Mesodermal cell (in vitro differentiated cells): ENCODE measurements around the gene PDGFD.

Experiments
- H3K27ac ChIP-seq: 2 replicates; pipeline ENCODE4 v1.7.0; 2013; ENCODE audit warnings: mild to moderate bottlenecking, low read depth, low read length, moderate library complexity; ENCODE audit not compliant: severe bottlenecking
- H3K36me3 ChIP-seq: 2 replicates; pipeline ENCODE4 v1.7.1; 2013; ENCODE audit warnings: mild to moderate bottlenecking, low read length, moderate library complexity; ENCODE audit not compliant: control insufficient read depth, insufficient read depth
- H3K4me1 ChIP-seq: one replicate; pipeline ENCODE4 v1.7.1; 2013; ENCODE audit warnings: mild to moderate bottlenecking, low read length; ENCODE audit not compliant: insufficient read depth, control insufficient read depth, poor library complexity, severe bottlenecking
- H3K4me3 ChIP-seq: 2 replicates; pipeline ENCODE4 v1.7.0; 2013; ENCODE audit warnings: low read length, control low read depth, mild to moderate bottlenecking; ENCODE audit not compliant: insufficient read depth, poor library complexity, severe bottlenecking; ENCODE audit errors: extremely low read depth
- H3K9me3 ChIP-seq: 2 replicates; pipeline ENCODE4 v1.7.1; 2013; ENCODE audit warnings: mild to moderate bottlenecking, low read length, moderate library complexity; ENCODE audit not compliant: control insufficient read depth
- WGBS, 2 experiments: methylation state at CpG; one replicate each; pipeline ENCODE4 v1.1.5; 2013; ENCODE audit warnings: missing lambda C conversion rate in 2 of 2; ENCODE audit not compliant: insufficient coverage in 2 of 2; 5-methylcytosine and 5-hydroxymethylcytosine counted together

PDGFD gene

DNA sequence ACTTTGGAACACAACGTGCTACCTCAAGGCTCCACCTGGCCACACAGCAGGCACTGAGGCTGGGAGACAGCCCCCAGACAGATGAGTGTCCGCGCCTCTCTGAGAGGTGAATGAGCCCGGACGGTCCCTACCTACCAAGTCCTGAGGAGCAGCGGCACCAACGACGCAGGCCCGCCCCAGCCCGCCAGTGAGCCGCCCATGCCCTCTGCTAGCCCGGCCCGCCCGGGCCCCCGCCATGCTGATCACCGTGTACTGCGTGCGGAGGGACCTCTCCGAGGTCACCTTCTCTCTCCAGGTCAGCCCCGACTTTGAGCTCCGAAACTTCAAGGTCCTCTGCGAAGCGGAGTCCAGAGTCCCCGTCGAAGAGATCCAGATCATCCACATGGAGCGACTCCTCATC, 127.4 kb downstream of the PDGFD start, which contains the start of gene DDI1:
Gene DDI1, plus strand, starts transcription at position 53 of the 400 bp plus-strand sequence. Its CDS starts 183 bp downstream, at position 236.
- 95 to 98% methylated on average over 22 to 26 of the region's 26 CpGs for WGBS, 2 experiments
- no peak within 1 kb of the TSS for H3K4me3 ChIP-seq
- no peaks in the 10 kb centered on the region for H3K9me3 ChIP-seq
- H3K4me1 ChIP-seq = no peaks in the 10 kb centered on the region
- H3K27ac ChIP-seq = no peak within 1 kb of the TSS
- H3K36me3 ChIP-seq = no peaks in the 10 kb centered on the region

DNA sequence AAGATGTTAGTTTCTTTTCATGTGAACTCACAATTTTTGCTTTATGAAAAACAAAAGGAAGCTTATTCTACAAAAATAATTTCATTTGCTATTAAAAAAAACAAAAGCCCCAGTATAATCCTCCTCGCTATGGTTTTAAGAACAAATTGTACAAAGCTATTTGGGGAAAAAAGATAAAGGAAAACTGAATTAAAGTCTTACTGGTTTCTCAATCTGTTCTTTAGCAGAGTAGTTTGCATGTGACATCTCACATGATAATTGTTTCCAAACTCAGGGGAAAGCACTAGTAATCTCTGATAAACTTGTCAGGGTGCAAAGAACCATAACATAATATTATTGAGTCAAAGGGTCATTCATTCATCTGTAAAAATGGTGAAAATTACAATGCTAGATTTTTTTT, 130.4 kb downstream of the PDGFD start:
- no peak overlapping the region for H3K27ac ChIP-seq
- WGBS, 2 experiments = no CpG with 5 or more reads among the region's 1 CpG
- no peak overlapping the region for H3K4me3 ChIP-seq
- H3K4me1 ChIP-seq = no peaks in the 10 kb centered on the region
- H3K36me3 ChIP-seq = no peaks in the 10 kb centered on the region
- no peaks in the 10 kb centered on the region for H3K9me3 ChIP-seq

DNA sequence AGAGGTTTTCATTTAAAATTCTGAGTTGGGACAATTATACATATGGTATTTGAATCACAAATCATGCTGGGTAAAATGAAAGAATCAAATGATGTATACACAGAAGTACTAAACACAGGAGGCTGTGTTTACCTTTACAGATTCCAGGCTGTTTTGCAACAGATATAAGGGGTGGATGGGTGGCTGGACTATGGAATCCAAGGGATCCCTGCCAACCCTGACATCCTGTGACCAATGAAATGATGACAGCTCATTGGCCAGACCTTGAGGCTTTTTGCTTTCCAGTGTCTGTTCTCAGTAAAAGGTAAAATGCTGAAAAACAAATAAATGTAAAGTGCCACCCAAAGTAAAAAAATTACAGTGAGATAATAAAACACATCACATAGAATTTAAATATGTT, 130.8 kb downstream of the PDGFD start:
- Histone ChIP-seq H3K4me3 (no peak overlapping the region), H3K4me1 (no peaks in the 10 kb centered on the region), H3K9me3 (no peaks in the 10 kb centered on the region), H3K27ac (no peak overlapping the region), H3K36me3 (no peaks in the 10 kb centered on the region)

DNA sequence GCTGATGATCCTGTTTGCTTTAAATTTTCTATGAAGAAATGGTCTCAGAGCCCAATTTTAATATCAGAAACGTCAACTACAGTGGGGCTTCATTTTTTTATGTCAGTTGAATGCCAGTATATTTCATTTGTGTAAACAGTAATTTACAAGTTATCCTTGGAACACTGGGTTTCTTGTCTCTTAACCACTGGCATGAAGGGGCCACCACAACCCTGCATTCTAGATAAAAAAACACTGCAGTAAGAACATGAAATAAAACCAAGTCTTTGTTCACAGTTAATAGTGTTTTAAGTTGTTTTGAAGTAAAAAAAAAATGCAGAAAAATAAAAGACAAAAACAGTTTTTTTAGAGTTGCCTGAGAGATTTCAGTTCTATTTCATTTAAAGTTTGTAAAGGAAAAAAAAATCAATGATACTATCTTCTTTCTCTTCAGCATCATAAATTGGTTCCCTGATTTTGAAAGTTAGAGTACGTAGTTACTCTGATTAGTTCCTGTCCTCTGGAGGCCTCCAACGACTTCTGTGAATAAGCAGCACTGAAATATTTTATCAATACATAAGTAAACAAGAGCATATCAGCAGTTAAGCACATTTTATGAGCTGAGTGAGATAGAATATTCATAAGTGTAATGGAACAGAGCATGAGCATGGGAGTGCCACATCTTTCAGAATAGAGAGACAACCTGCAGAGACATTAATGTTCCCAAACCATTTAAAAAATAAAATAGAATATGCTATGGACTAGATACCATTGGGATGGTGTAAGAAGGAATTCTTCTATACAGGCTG, 135.3 kb downstream of the PDGFD start:
- Histone ChIP-seq H3K36me3 (no peaks in the 10 kb centered on the region), H3K27ac (no peak overlapping the region), H3K4me1 (no peaks in the 10 kb centered on the region), H3K9me3 (no peaks in the 10 kb centered on the region), H3K4me3 (no peak overlapping the region)
- WGBS, 2 experiments = no CpG with 5 or more reads among the region's 3 CpGs

DNA sequence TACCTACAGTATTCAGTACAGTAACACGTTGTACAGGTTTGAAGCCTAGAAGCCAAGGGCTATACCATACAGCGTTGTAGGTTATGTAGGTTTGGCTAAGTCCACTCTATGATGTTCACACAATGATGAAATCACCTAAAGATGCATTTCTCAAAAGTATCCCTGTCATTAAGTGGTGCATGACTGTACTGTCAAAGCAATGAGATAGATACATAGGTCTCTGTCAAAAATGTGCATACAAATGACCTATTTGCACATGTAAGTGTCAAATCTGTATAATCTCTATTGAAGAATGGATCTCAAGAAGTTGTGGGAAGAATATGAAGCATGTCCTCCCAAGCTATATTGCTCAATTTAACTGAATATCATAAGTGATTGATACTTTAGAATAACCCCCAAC, 139.4 kb downstream of the PDGFD start:
- H3K36me3 ChIP-seq = no peaks in the 10 kb centered on the region
- no peak overlapping the region for H3K27ac ChIP-seq
- H3K9me3 ChIP-seq = no peaks in the 10 kb centered on the region
- H3K4me3 ChIP-seq = no peak overlapping the region
- no CpG with 5 or more reads among the region's 2 CpGs for WGBS, 2 experiments
- no peaks in the 10 kb centered on the region for H3K4me1 ChIP-seq

DNA sequence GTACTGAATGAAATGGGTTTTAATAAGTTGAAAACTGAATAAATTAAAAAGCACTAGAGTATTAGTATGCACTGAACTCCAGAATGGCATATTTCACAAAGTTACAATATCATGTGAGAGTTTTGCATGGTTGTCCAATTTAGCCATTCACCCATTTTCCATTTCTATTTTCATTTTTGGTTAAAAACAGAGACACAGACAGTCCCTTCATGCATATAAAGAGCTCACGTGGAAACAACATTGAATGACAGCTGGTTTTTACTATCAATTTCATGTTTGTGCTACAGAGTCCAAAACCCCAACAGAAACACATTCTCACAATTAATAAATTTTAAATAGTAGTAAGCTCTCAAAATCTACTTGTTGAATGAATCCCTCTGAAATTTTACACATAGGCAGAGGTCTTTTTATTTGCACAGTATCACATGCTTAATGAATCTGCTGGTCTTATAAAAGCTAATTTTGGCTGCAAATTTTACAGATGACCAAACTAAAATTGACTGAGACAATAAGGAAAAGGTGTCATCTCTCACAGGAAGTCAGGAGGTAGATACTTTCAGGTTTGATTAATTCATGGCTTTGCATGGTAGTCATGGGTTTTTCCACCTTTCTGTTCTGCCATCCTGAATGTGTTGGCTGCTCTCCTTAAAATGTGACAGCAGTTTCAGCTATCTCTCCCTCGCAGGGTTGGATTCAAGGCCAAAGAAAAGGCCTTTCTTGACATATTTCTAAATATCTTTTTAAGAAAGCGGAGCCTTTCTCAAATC, 148.1 kb downstream of the PDGFD start:
- Histone ChIP-seq H3K27ac (no peak overlapping the region), H3K9me3 (no peaks in the 10 kb centered on the region), H3K4me1 (no peaks in the 10 kb centered on the region), H3K36me3 (no peaks in the 10 kb centered on the region), H3K4me3 (no peak overlapping the region)
- 91 to 100% methylated on average over 2 of the region's 3 CpGs for WGBS, 2 experiments

DNA sequence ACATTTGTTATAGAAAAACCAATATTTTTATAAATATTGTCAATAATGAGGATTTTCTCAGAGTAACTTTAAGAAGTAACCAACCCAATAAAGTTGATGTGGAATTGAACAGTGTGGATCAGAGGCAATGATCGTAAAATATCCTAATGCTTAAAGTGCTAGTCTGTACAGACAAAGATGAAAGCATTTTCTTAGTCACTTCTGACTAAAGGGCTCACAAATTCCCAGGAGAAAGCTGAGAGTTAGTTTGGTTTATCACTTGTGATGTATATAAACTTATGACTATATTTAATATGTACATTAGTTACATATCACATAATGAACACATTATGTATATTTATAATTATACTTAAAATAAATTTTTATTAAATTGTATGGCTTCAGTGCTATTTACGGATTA, 152.9 kb downstream of the PDGFD start:
- 100% methylated on average over 1 of the region's 2 CpGs; no CpG with 5 or more reads in 1 of the 2 experiments for WGBS, 2 experiments
- Histone ChIP-seq H3K9me3 (no peaks in the 10 kb centered on the region), H3K4me1 (no peaks in the 10 kb centered on the region), H3K27ac (no peak overlapping the region), H3K36me3 (no peaks in the 10 kb centered on the region), H3K4me3 (no peak overlapping the region)

DNA sequence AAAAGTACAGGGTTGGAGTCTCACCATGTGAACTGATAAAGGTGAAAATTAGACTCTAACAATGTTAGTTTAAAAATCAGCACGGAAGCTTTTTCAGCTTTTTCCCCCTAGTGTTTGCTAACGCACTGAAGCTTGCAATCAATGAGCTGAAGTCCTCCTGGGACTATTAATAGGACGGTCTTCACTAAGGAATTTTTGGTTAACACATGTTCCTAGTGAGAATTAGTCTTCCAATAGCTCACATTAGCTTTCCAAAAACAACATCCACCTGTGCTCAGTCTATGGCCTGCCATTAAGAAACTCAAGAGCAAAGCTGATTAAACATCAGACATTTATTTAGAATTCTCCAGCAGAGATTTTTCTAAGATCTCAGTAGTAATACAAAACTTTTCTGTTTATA, 154.2 kb downstream of the PDGFD start:
- Histone ChIP-seq H3K4me3 (no peak overlapping the region), H3K27ac (no peak overlapping the region), H3K9me3 (no peaks in the 10 kb centered on the region), H3K4me1 (no peaks in the 10 kb centered on the region), H3K36me3 (no peaks in the 10 kb centered on the region)
- WGBS, 2 experiments = 43 to 75% methylated on average over 1 to 2 of the region's 3 CpGs

DNA sequence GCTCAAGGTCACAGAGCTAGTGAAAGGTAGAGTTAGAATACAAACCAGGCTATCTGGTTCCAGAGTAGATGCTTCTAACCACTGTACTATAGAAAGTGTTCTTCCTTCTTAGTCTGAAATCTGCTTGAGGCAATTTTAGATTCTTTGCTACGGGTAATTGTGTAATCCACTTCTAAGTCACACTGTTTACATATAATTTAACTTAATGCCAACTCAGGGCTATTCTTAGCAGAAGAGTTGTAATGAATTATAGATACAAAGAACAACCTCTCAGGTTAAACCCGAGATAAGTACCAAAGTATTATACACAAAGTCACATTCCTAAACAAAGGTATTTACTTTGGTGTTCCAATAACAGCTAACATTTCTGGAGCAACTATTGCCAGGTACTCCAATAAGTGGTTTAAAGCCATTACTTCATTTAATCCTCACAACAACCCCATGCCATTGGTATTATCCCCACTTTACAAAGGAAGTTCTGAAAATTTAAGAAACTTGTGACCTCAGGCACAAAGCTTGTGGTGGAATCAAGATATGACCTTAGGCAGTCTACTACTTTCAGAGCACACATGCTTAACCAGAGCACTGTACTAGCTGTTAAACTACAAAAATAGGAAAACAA, 158.6 kb downstream of the PDGFD start:
- H3K36me3 ChIP-seq = no peaks in the 10 kb centered on the region
- 88% methylated on average over 1 of the region's 2 CpGs; no CpG with 5 or more reads in 1 of the 2 experiments for WGBS, 2 experiments
- no peak overlapping the region for H3K27ac ChIP-seq
- H3K4me3 ChIP-seq = no peak overlapping the region
- H3K4me1 ChIP-seq = no peaks in the 10 kb centered on the region
- H3K9me3 ChIP-seq = no peaks in the 10 kb centered on the region

DNA sequence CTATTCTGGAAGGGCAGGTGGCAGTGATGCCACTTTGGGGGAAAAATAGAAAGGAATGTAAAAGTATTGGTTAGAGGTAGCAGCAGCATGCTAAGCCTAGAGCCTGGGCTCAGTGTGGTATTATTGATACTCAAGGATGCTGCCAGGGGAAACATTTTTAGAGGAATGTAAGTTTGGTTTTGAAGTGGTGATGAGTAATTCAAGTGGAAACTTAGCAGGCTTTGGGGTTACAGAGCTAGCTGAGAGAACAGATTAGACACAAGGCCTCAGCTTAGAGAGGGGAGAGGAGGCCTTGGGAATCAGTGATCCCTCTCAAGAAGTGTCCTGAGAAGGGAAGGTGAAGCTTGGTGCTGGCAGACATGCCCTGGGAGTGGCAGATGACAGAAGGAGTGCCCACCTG, 160.5 kb downstream of the PDGFD start:
- Histone ChIP-seq H3K36me3 (no peaks in the 10 kb centered on the region), H3K27ac (no peak overlapping the region), H3K4me1 (no peaks in the 10 kb centered on the region), H3K4me3 (no peak overlapping the region), H3K9me3 (no peaks in the 10 kb centered on the region)
